GM19043 (cell line): ENCODE data around the gene LGALS9.
A peak's percentile ranks its signal among the peaks of the same experiment; 100 is the strongest.

Experiments
- ATAC-seq: cut with Tn5 transposase; IDR thresholded peaks from one replicate; pipeline ENCODE4 v1.9.1; 2021; ENCODE audit warnings: low read depth; ENCODE audit not compliant: unreplicated experiment

LGALS9 gene

DNA sequence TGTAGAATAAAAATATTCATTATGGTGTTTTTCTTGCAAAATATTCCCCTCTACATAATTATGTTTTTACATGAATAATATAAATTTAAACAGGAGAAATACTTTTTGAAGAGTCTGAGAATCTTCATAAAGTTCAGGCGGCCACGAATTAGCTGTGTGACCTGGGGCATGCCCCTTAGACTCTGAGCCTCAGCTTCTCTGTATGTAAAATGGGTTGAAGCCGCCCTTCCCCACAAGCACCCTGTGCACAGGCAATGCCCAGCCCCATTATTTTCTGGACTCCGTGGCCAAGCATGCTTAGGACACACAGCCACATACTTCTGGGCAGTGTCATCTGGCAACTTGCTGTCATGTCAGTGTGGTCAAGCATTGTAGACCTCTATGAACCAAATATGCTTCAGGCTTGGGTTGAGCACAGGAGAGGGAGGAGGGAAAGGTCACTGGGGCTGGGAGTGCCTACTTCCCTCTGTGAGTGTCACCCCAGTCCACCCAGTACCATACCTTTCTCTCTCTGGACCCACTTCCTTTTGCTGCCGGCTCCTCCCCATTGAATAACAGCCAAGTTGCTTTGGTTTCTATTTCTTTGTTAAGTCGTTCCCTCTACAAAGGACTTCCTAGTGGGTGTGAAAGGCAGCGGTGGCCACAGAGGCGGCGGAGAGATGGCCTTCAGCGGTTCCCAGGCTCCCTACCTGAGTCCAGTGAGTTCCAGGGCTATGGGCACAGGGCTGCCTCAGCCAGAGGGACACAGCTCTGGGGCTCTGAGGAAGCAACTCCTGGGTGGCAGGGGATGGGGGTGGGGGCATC is at the start of gene LGALS9:
Gene LGALS9 (plus strand): TSS at position 582 of the 804 bp plus-strand sequence. CDS start 78 bp downstream, at position 660.
- ATAC-seq: peak; percentile 52

DNA sequence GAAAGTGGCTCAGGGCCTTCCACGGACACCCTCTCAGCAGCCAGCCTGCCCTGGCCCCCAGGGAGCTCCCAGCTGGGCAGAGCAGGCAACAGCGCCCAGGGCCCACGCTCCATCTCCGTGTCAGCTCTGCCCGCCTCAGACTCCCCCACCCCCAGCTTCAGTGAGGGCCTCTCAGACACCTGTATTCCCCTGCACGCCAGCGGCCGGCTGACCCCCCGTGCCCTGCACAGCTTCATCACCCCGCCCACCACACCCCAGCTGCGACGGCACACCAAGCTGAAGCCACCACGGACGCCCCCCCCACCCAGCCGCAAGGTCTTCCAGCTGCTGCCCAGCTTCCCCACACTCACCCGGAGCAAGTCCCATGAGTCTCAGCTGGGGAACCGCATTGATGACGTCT is 48.3 kb upstream of the LGALS9 start:
- ATAC-seq: no peak

DNA sequence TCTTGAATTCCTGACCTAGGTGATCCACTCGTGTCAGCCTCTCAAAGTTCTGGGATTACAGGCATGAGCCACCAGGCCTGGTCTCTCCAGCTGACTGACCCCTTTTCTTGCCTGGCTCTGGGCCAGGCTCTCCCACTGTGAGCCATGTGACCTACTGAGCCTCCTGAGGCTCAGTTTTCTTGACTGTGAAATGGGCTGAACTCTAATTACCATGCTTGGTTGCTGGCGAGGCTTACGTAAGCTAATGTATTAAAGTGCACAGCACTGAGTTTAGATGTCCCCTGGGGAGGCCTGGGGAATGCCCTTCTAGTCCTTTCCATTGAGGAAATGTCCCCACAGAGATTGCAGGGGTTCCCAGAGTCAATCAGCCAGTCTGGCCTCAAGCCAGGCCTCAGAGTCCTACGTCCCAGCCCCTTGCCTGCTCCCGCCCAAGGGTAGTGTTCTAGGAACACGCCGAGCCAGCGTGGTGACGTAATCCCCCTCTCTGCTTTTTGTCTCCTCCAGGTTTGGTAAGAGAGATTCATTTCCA is 45.8 kb upstream of the LGALS9 start:
- no peak for ATAC-seq

DNA sequence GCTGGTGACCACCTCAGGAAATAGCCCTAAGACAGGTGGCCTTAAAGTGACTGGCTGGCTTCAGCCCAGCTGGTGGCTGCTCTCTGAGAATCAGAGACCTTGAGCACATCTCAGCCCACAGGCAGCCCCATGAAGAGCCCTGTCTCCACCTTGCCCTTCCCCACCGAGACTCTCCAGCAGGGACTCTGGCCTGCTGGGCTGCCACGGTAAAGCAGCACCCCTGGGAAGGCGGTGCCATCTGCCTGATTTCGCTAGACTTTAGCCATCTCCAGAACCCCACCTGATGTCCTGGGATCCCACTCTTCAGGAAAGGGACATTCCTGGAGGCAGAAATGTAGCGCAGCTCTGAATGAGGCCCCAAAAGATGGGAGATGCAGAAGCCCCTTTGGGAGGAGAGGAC is 45.2 kb upstream of the LGALS9 start:
- no peak for ATAC-seq

GRCh38 chr17:27586203-27586721 is 44.7 kb upstream of the LGALS9 start:
- no peak for ATAC-seq

- no peak for ATAC-seq
Observed at GRCh38 chr17:27588354-27588753, 42.6 kb upstream of the LGALS9 start.

DNA sequence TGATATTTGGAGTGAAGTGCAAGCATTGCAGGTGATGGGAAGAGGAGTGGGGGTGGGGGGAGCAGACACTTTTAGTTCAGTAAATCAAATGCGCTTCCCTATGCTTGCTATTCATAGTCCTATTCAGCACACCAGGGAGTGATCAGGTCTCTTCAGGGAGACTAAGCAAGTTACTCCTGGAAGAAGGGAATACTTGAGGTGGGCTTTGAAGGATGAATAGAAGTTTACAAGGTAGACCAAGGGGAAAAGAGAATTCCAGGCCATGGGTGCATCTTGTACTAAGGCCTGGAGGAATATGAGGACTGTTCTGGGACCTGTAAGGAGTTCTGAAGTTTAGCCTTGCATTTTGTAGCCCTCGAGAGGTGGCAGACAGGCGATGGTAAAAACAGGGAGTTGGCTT is 40.1 kb upstream of the LGALS9 start:
- ATAC-seq: no peak

DNA sequence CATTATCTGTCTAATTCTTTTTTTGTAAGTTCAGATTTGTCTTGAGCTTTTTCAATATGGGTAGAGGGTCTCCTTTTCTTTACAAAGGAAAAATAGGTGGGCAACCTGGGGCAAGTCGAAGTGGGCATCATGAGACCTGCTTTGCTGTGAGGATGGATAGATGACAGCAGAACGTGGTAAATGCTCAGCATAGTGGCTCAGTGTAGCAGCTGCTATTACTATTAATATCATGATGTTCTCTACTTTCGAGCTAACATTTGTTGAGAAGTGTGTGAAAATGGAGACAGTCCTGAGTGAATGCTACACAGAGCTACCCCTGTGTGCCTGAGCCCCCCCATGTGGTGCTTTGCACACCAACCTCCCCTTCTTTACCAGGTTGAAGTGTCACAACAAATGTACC is 39.0 kb upstream of the LGALS9 start:
- no peak for ATAC-seq

GRCh38 chr17:27593232-27593856 is 37.6 kb upstream of the LGALS9 start:
- ATAC-seq: no peak

- no peak for ATAC-seq
Observed at GRCh38 chr17:27593857-27594255, 37.1 kb upstream of the LGALS9 start.

GRCh38 chr17:27595208-27595607 is 35.8 kb upstream of the LGALS9 start:
- ATAC-seq: no peak

DNA sequence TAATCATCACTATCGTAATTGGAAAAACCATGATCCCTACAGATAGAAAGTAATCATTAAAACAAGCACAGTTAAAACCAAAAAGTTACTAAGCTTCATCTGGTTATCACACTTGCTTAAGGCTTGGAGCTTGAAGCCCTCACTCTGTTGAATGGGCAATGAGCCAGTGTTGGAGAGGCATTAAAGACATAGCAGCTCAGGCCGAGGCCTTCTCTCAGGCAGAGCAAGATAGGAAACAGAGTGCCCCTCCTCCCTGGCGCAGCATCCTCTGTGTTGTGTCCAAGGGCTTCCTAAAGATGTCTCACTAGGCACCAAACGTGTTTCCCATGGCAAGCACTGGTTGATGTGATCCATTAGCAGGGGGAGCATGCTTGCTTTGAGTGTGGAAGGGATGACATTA is 34.9 kb upstream of the LGALS9 start:
- no peak for ATAC-seq

DNA sequence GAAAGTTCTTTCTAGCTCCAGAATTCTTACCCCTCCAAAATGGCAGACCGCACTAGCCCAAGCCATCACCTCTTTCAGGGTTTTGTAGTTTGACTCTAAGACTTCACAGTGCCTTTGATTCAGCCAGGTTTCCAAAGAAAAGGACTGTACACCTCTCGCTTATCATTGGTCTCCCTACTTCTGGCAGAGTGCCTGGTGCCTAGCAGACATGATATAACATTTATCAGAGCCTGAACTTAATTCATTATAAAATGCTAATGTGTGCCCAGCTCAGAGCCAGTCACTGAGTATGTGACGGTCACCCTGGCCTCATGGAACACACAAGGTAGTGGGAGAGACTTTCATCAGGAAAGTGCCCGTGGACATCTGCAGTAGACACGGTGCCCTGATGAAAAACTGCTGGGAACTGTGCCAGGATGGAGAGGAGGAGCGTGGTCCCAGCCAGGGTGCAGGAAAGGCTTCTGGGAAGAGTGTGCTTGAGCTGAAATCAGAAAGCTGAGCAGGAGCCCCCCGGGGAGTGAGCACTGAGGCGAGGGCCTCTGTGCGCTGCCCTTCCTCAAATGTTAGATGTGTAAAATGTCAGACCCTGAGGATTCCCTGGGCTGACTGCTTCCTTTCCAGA is 34.3 kb upstream of the LGALS9 start:
- no peak for ATAC-seq

GRCh38 chr17:27597188-27597580 is 33.8 kb upstream of the LGALS9 start:
- ATAC-seq: no peak

DNA sequence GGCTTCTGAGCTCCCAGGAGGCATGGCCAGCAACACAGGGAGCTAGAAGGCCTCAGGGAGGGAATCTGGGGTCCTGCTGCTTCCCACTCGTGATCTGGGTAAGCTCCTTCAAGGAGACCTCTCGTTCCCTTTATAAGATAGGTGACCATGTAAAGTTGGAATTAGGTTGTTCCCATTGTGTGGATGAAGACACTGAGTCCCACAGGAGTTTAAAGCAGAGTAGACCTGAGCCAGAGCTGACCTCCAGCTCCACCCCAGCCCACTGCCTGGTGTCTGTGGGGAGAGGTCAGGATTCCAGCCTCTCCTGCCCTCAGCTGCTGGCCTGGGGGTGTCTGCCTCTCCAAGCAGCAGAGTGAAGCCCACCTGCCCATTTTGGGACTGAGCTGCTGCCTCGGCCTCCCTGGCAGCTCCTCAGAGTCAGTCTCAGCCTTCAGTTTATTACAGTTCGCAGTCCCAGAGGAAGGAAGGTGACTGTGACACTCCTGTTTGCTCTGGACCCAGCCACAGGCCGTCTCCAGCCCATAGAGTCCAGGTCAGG is 33.1 kb upstream of the LGALS9 start:
- no peak for ATAC-seq

GRCh38 chr17:27598337-27599050 is 32.5 kb upstream of the LGALS9 start:
- ATAC-seq: no peak

GRCh38 chr17:27600471-27600870 is 30.5 kb upstream of the LGALS9 start:
- no peak for ATAC-seq

GRCh38 chr17:27601069-27601974 is 29.7 kb upstream of the LGALS9 start:
- ATAC-seq: no peak

- no peak for ATAC-seq
Observed at GRCh38 chr17:27601975-27602302, 29.0 kb upstream of the LGALS9 start.
